SK-N-SH treated with all-trans-retinoic acid at 6 μM for 48 hours (cell line): ENCODE results near the gene PIK3R4.

Source experiments
- ATAC-seq: fragments of 200-7000 bp; cut with Tn5 transposase; 3 replicates; pipeline ENCODE4 v1.9.1; 2020; ENCODE audit warnings: mild to moderate bottlenecking, moderate library complexity
- ARNTL ChIP-seq: fragments of 450-650 bp; formaldehyde crosslinking; IDR thresholded peaks from 2 replicates; pipeline ENCODE4 v1.5.0; 2020; ENCODE audit warnings: low read depth, mild to moderate bottlenecking, moderate library complexity, borderline replicate concordance
- BACH2 ChIP-seq: fragments of 250-450 bp; sonication (Bioruptor Pico); IDR thresholded peaks from 2 replicates; pipeline ENCODE4 v1.9.0; 2021; ENCODE audit warnings: mild to moderate bottlenecking, borderline replicate concordance
- CREB5 ChIP-seq: fragments of 250-450 bp; sonication (Bioruptor Pico); IDR thresholded peaks from 2 replicates; pipeline ENCODE4 v1.5.1; 2020; ENCODE audit warnings: low read depth, mild to moderate bottlenecking, moderate library complexity
- CSDC2 ChIP-seq: fragments of 250-450 bp; sonication (Bioruptor Pico); IDR thresholded peaks from 2 replicates; pipeline ENCODE4 v1.5.0; 2020; ENCODE audit warnings: mild to moderate bottlenecking, moderate library complexity
- CSRNP3 ChIP-seq: fragments of 250-450 bp; sonication (Bioruptor Pico); IDR thresholded peaks from 2 replicates; pipeline ENCODE4 v1.5.1; 2021; ENCODE audit warnings: mild to moderate bottlenecking, moderate library complexity
- GLIS3 ChIP-seq: fragments of 250-450 bp; sonication (Bioruptor Pico); IDR thresholded peaks from 2 replicates; pipeline ENCODE4 v1.5.0; 2020; ENCODE audit warnings: mild to moderate bottlenecking, moderate library complexity
- ISL1 ChIP-seq: fragments of 250-450 bp; sonication (Bioruptor Pico); IDR thresholded peaks from 2 replicates; pipeline ENCODE4 v2.1.2; 2022; ENCODE audit warnings: mild to moderate bottlenecking, moderate library complexity
- OSR1 ChIP-seq: fragments of 250-450 bp; sonication (Bioruptor Pico); IDR thresholded peaks from 2 replicates; pipeline ENCODE4 v1.8.0; 2022; ENCODE audit warnings: moderate library complexity, mild to moderate bottlenecking, inconsistent platforms
- PATZ1 ChIP-seq: fragments of 250-450 bp; sonication (Bioruptor Pico); IDR thresholded peaks from 2 replicates; pipeline ENCODE4 v1.8.0; 2020; ENCODE audit warnings: mild to moderate bottlenecking, moderate library complexity, borderline replicate concordance
- POU6F1 ChIP-seq: fragments of 250-450 bp; sonication (Bioruptor Pico); IDR thresholded peaks from 2 replicates; pipeline ENCODE4 v1.8.0; 2021; ENCODE audit warnings: low read depth, mild to moderate bottlenecking, moderate library complexity, borderline replicate concordance
- PPARA ChIP-seq: fragments of 250-450 bp; sonication (Bioruptor Pico); IDR thresholded peaks from 2 replicates; pipeline ENCODE4 v1.5.0; 2020; ENCODE audit warnings: mild to moderate bottlenecking, borderline replicate concordance
- RARB ChIP-seq: fragments of 250-450 bp; sonication (Bioruptor Pico); IDR thresholded peaks from 2 replicates; pipeline ENCODE4 v1.8.0; 2021; ENCODE audit warnings: mild to moderate bottlenecking, moderate library complexity
- SNAI2 ChIP-seq: fragments of 250-450 bp; sonication (Bioruptor Pico); IDR thresholded peaks from 2 replicates; pipeline ENCODE4 v1.5.0; 2020; ENCODE audit warnings: mild to moderate bottlenecking, moderate library complexity
- TOX ChIP-seq: fragments of 250-450 bp; sonication (Bioruptor Pico); IDR thresholded peaks from 2 replicates; pipeline ENCODE4 v1.8.0; 2021; ENCODE audit warnings: mild to moderate bottlenecking, moderate library complexity, borderline replicate concordance
- TSHZ2 ChIP-seq: fragments of 250-450 bp; sonication (Bioruptor Pico); IDR thresholded peaks from 2 replicates; pipeline ENCODE4 v1.5.0; 2020; ENCODE audit warnings: mild to moderate bottlenecking, moderate library complexity
- ZC3H10 ChIP-seq: fragments of 250-450 bp; sonication (Bioruptor Pico); IDR thresholded peaks from 2 replicates; pipeline ENCODE4 v1.5.1; 2021; ENCODE audit warnings: mild to moderate bottlenecking, moderate library complexity
- ZFP3 ChIP-seq: fragments of 250-450 bp; sonication (Bioruptor Pico); IDR thresholded peaks from 2 replicates; pipeline ENCODE4 v1.5.0; 2020; ENCODE audit warnings: mild to moderate bottlenecking, moderate library complexity
- ZFP30 ChIP-seq: fragments of 450-650 bp; formaldehyde crosslinking; IDR thresholded peaks from 2 replicates; pipeline ENCODE4 v1.5.0; 2022; ENCODE audit warnings: mild to moderate bottlenecking, moderate library complexity
- ZNF565 ChIP-seq: fragments of 450-650 bp; formaldehyde crosslinking; conservative IDR thresholded peaks from 2 replicates; pipeline ENCODE4 v1.5.0; 2020; ENCODE audit warnings: low read depth, mild to moderate bottlenecking, moderate library complexity
- ZNF70 ChIP-seq: fragments of 450-650 bp; formaldehyde crosslinking; IDR thresholded peaks from 2 replicates; pipeline ENCODE4 v1.5.0; 2020; ENCODE audit warnings: mild to moderate bottlenecking, moderate library complexity
- ZNF8 ChIP-seq: fragments of 450-650 bp; formaldehyde crosslinking; IDR thresholded peaks from 2 replicates; pipeline ENCODE4 v1.5.0; 2020; ENCODE audit warnings: mild to moderate bottlenecking, moderate library complexity

The PIK3R4 gene

GRCh38 chr3:130654091-130654490, 92.5 kb downstream of the PIK3R4 start:
- ATAC-seq = no peak
- no peak for TF ChIP-seq TOX
- no peak for TF ChIP-seq ZNF8 (CRISPR knock-in tag)
- TF ChIP-seq ZFP30 = no peak
- TF ChIP-seq POU6F1 (CRISPR knock-in tag) = no peak

GRCh38 chr3:130649061-130649654, 97.5 kb downstream of the PIK3R4 start:
- TF ChIP-seq GLIS3 (CRISPR knock-in tag) = no peak
- TF ChIP-seq ARNTL = no peak
- TF ChIP-seq, all 23 proteins: peak for 0

GRCh38 chr3:130648293-130648692, 98.3 kb downstream of the PIK3R4 start:
- no peak for ATAC-seq
- TF ChIP-seq PATZ1 (CRISPR knock-in tag) (no peak), CSRNP3 (CRISPR knock-in tag) (no peak), PPARA (CRISPR knock-in tag) (no peak), ZFP3 (CRISPR knock-in tag) (no peak), BACH2 (CRISPR knock-in tag) (no peak), GLIS3 (CRISPR knock-in tag) (no peak), ZC3H10 (CRISPR knock-in tag) (no peak), OSR1 (CRISPR knock-in tag) (no peak), ISL1 (CRISPR knock-in tag) (no peak), RARB (no peak), POU6F1 (CRISPR knock-in tag) (no peak), ZNF8 (CRISPR knock-in tag) (no peak), ARNTL (no peak), ZNF565 (CRISPR knock-in tag) (no peak), TOX (no peak), SNAI2 (no peak), CREB5 (no peak), ZNF70 (CRISPR knock-in tag) (no peak)
- TF ChIP-seq, all 23 proteins: peak for 0

More at GRCh38 chr3:130649061-130649654, 97.5 kb downstream of the PIK3R4 start:
- no peak for ATAC-seq

- TF ChIP-seq SNAI2 (no peak), RARB (no peak), POU6F1 (CRISPR knock-in tag) (no peak), ZNF565 (CRISPR knock-in tag) (no peak), PPARA (CRISPR knock-in tag) (no peak), OSR1 (CRISPR knock-in tag) (no peak), ZNF70 (CRISPR knock-in tag) (no peak), GLIS3 (CRISPR knock-in tag) (no peak), ZC3H10 (CRISPR knock-in tag) (no peak), ZFP30 (no peak), BACH2 (CRISPR knock-in tag) (no peak), CSDC2 (CRISPR knock-in tag) (no peak), ARNTL (no peak), TSHZ2 (CRISPR knock-in tag) (no peak)
These were observed 101.4 kb downstream of the PIK3R4 start for GRCh38 chr3:130645261-130645660.

More at GRCh38 chr3:130645261-130645660, 101.4 kb downstream of the PIK3R4 start:
- no peak for ATAC-seq
